Keratinocyte (primary cell): ENCODE data around the gene GATA1.

Source experiments
- CTCF ChIP-seq, 3 experiments: IDR thresholded peaks in 1 of 3; conservative IDR thresholded peaks in 1 of 3; optimal IDR thresholded peaks in 1 of 3; 2 replicates in 2 of 3; 3 replicates in 1 of 3; pipeline versions ENCODE3 to v1.5.1; 2011; ENCODE audit warnings: low read length in 3 of 3, mild to moderate bottlenecking in 3 of 3, moderate library complexity in 2 of 3, control low read depth in 1 of 3, inconsistent platforms in 1 of 3; ENCODE audit not compliant: insufficient read depth in 2 of 3; ENCODE audit errors: extremely low read depth in 1 of 3
- EZH2 ChIP-seq: IDR thresholded peaks from one replicate; pipeline ENCODE4 v1.6.1; 2012; ENCODE audit warnings: inconsistent platforms, mild to moderate bottlenecking, low read length, moderate library complexity

GRCh38 chrX:48806081-48806480 is 19.7 kb downstream of the GATA1 start:
- TF ChIP-seq CTCF (optimal IDR thresholded peaks at IDR 0.05 in 1 of 3, IDR thresholded peaks at IDR 0.05 in 1 of 3, conservative IDR thresholded peaks at IDR 0.05 in 1 of 3; ENCODE audit: extremely low read depth in 1 of 3, insufficient read depth in 2 of 3, low read length in 3 of 3) (peak in 1 of 3 experiments; percentile 20), EZH2 (no peak)
